Right ventricle myocardium superior (tissue), 1 donor: ENCODE measurements around the gene C2orf68. TPM values are rescaled to one million over a fixed set of nuclear protein-coding genes. Genes with fewer than 3 reads are reported as not detected.
A peak's percentile ranks its signal among the peaks of the same experiment; 100 is the strongest.
"Not testable (repeated sequence)": the region's sequence is repeated elsewhere in the genome, so short reads cannot be mapped to it uniquely, and the experiment has no call there.

ENCODE experiments used
- ATAC-seq: fragments of 200-7000 bp; cut with Tn5 transposase; one replicate; pipeline ENCODE4 v1.9.1; 2020; ENCODE audit warnings: mild to moderate bottlenecking; ENCODE audit not compliant: poor library complexity
- DNase-seq: peaks from one replicate; pipeline ENCODE4 v3.0.0-alpha.2; 2020
- intact Hi-C: fragments of 100-400 bp; cut with DNase I; formaldehyde crosslinking; loops from one replicate; pipeline ENCODE4 v1.11.2; 2022
- total RNA-seq: library from RNA; stranded (reverse); fragmentation: NEBNext Ultra II Directional; extraction: Animal tissue kit (Norgen Biotek cat#: 25700); gene quantifications from one replicate; pipeline ENCODE4 v1.2.1, GENCODE V29; 2021
- donor health status: DM: no; HTN: yes; CAD: no; lungs with severe emphysema.

C2orf68 gene
- total RNA-seq, 1 donor from 2014 or later: 26.5 TPM

- intact Hi-C loops: no loop called here
- DNase-seq (no peak), ATAC-seq (no peak)
Observed at GRCh38 chr2:85642725-85643124, 30.9 kb upstream of the C2orf68 start.

GRCh38 chr2:85635636-85636035 is 23.8 kb upstream of the C2orf68 start:
- DNase-seq (no peak), ATAC-seq (no peak)
- intact Hi-C loops: loop anchor here (5.0 kb wide), 2 partner anchors 72 to 177 kb away; no protein-coding TSS in a partner anchor

GRCh38 chr2:85635011-85635410 is 23.1 kb upstream of the C2orf68 start:
- DNase-seq (no peak), ATAC-seq (no peak)
- intact Hi-C loops: loop anchor here (5.0 kb wide), 2 partner anchors 72 to 177 kb away; no protein-coding TSS in a partner anchor

GRCh38 chr2:85631316-85631715 is 19.4 kb upstream of the C2orf68 start:
- intact Hi-C loops: no loop called here
- ATAC-seq (no peak), DNase-seq (no peak)

- intact Hi-C loops: no loop called here
- no peak for ATAC-seq
- no peak for DNase-seq
Observed at GRCh38 chr2:85628658-85629057, 16.8 kb upstream of the C2orf68 start.

- intact Hi-C loops: no loop called here
- ATAC-seq (peak; percentile 85), DNase-seq (no peak)
Observed at GRCh38 chr2:85623991-85624390, 12.1 kb upstream of the C2orf68 start.

- ATAC-seq: no peak
- DNase-seq: no peak
- intact Hi-C loops: no loop called here
Observed at GRCh38 chr2:85621338-85621737, 9.5 kb upstream of the C2orf68 start.

- no peak for ATAC-seq
- intact Hi-C loops: no loop called here
Observed at GRCh38 chr2:85619617-85620016, 7.8 kb upstream of the C2orf68 start.

GRCh38 chr2:85617723-85618122 is 5.9 kb upstream of the C2orf68 start:
- DNase-seq, ATAC-seq, intact Hi-C loops: not testable (repeated sequence)

More at GRCh38 chr2:85619617-85620016, 7.8 kb upstream of the C2orf68 start:
- no peak for DNase-seq

- no peak for DNase-seq
- ATAC-seq: no peak
- intact Hi-C loops: no loop called here
Observed at GRCh38 chr2:85615413-85615728, 3.5 kb upstream of the C2orf68 start.

GRCh38 chr2:85614757-85615156 is 2.9 kb upstream of the C2orf68 start:
- DNase-seq, intact Hi-C loops, ATAC-seq: not testable (repeated sequence)

- no peak for DNase-seq
- no peak for ATAC-seq
Observed at GRCh38 chr2:85613717-85614515, 2.0 kb upstream of the C2orf68 start.

GRCh38 chr2:85611217-85611704 is 605 bp downstream of the C2orf68 start:
- intact Hi-C loops: no loop called here
- ATAC-seq (peak; percentile 3), DNase-seq (no peak)

More at GRCh38 chr2:85613717-85614515, 2.0 kb upstream of the C2orf68 start:
- intact Hi-C loops: no loop called here

GRCh38 chr2:85607268-85608215 is 4.3 kb downstream of the C2orf68 start:
- ATAC-seq (no peak), DNase-seq (no peak)
- intact Hi-C loops: no loop called here

GRCh38 chr2:85606116-85606455 is 5.8 kb downstream of the C2orf68 start:
- intact Hi-C loops: no loop called here
- ATAC-seq (no peak), DNase-seq (no peak)

- no peak for ATAC-seq
- intact Hi-C loops: no loop called here
Observed at GRCh38 chr2:85605406-85606115, 6.3 kb downstream of the C2orf68 start.

GRCh38 chr2:85604568-85605339 is 7.1 kb downstream of the C2orf68 start:
- DNase-seq (no peak), ATAC-seq (no peak)
- intact Hi-C loops: no loop called here

More at GRCh38 chr2:85605406-85606115, 6.3 kb downstream of the C2orf68 start:
- no peak for DNase-seq

- ATAC-seq, DNase-seq, intact Hi-C loops: not testable (repeated sequence)
Observed at GRCh38 chr2:85604133-85604444, 7.8 kb downstream of the C2orf68 start.
